Measurements from ENCODE around the gene LCK. TPM values are rescaled to one million over a fixed set of nuclear protein-coding genes. Genes with fewer than 3 reads are reported as not detected.

LCK gene
- total and polyA plus RNA-seq, 2 donors (not counting 3 experiments of a cell fraction or from before 2014, with no cell fraction given): 0.06 TPM; not detected in 1

DNA sequence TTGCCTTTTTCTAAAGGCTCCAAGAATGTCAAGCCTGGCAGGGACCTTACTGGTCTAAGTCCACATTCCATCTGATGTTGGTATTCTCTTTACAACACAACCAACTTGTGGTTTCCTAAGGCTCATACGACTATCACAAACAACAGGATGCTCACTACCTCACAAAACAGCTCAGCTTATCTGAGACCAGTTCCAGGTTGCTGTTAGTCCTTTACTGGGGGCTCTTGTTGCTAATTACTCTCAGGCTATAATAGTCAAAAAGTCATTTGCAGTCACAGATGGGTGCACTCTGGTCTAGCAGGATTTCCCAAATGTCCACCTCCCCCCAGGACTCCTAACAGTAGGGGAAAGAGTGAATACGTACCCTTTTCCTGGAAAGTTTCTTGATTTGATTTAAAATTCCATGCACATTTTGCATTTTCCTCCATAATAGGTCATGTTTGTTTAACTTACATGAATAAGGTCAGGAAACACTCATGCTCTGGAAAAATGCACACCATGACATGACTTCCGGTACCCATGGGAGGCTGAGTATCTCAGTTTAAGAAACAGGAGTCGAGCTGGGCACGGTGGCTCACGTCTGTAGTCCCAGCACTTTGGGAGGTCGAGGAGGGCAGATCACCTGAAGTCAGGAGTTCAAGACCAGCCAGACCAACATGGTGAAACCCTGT is 16.0 kb downstream of the LCK start:
- Histone ChIP-seq H4K20me1 (replicated peaks; ENCODE audit: control insufficient read depth, extremely low read depth, insufficient read depth, low read length) (no peaks in the 10 kb centered on the region), H3K9me3 (replicated peaks; ENCODE audit: control insufficient read depth, insufficient read depth, low read length) (no peaks in the 10 kb centered on the region), H3K9ac (replicated peaks; ENCODE audit: extremely low read depth, insufficient read depth, low read length) (peak overlapping the region; percentile 61), H2AFZ (ENCODE audit: low read depth, low read length) (peak overlapping the region; percentile 1), H3K36me3 (ENCODE audit: control insufficient read depth in 2 of 2, extremely low read depth in 1 of 2, insufficient read depth in 2 of 2, low read length in 2 of 2) (no peaks in the 10 kb centered on the region), H3K4me1 (ENCODE audit: control insufficient read depth, extremely low read depth, insufficient read depth, low read length) (peaks cover 5% of the 10 kb centered on the region), H3K27me3 (ENCODE audit: control insufficient read depth in 2 of 2, insufficient read depth in 2 of 2, low read length in 2 of 2) (no peaks in the 10 kb centered on the region), H3K9me1 (replicated peaks; ENCODE audit: control insufficient read depth, extremely low read depth, insufficient read depth, low read length) (no peaks in the 10 kb centered on the region), H3K4me2 (ENCODE audit: insufficient read depth, low read length) (peak overlapping the region; percentile 80), H3K4me3 (replicated peaks in 1 of 3; ENCODE audit: insufficient read depth in 1 of 3, low read depth in 1 of 3, low read length in 3 of 3) (peak overlapping the region in 1 of 3 experiments; percentile 15), H3K79me2 (ENCODE audit: control insufficient read depth, insufficient read depth, low read length) (no peaks in the 10 kb centered on the region), H3K27ac (ENCODE audit: insufficient read depth, low read depth, low read length) (peak overlapping the region; percentile 83)
- DNase-seq (ENCODE audit: low read depth, low spot score) (peak; percentile 95), FAIRE-seq (peak; percentile 98)
- POLR2A ChIA-PET: interaction anchor here (1.3 kb wide), 1 partner anchor 17 kb away, joined by 18 read pairs; no protein-coding TSS in a partner anchor
- intact Hi-C loops (cut with micrococcal nuclease): loop anchor here (1.0 kb wide), 3 partner anchors 17 to 45 kb away; partner anchors contain the start of genes EIF3I and TMEM234
- TF ChIP-seq, protein P1, sequence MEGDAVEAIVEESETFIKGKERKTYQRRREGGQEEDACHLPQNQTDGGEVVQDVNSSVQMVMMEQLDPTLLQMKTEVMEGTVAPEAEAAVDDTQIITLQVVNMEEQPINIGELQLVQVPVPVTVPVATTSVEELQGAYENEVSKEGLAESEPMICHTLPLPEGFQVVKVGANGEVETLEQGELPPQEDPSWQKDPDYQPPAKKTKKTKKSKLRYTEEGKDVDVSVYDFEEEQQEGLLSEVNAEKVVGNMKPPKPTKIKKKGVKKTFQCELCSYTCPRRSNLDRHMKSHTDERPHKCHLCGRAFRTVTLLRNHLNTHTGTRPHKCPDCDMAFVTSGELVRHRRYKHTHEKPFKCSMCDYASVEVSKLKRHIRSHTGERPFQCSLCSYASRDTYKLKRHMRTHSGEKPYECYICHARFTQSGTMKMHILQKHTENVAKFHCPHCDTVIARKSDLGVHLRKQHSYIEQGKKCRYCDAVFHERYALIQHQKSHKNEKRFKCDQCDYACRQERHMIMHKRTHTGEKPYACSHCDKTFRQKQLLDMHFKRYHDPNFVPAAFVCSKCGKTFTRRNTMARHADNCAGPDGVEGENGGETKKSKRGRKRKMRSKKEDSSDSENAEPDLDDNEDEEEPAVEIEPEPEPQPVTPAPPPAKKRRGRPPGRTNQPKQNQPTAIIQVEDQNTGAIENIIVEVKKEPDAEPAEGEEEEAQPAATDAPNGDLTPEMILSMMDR (IDR thresholded peaks at IDR 0.05; ENCODE audit: extremely low read depth in 1 of 2, insufficient read depth in 1 of 2, low read depth in 1 of 2, low read length in 2 of 2): no peak
- TF ChIP-seq, protein P2, sequence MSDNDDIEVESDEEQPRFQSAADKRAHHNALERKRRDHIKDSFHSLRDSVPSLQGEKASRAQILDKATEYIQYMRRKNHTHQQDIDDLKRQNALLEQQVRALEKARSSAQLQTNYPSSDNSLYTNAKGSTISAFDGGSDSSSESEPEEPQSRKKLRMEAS (IDR thresholded peaks at IDR 0.05; ENCODE audit: insufficient read depth, insufficient read length): no peak
- no peak for TF ChIP-seq EZH2 (IDR thresholded peaks at IDR 0.05; ENCODE audit: borderline replicate concordance, low read depth, low read length, severe bottlenecking)
- peak; percentile 84 for TF ChIP-seq JUN (IDR thresholded peaks at IDR 0.05; ENCODE audit: borderline replicate concordance, insufficient read depth, insufficient read length, low read depth)
- no peak for TF ChIP-seq MYC (IDR thresholded peaks at IDR 0.05; ENCODE audit: low read depth, low read length)
- peak; percentile 56 for TF ChIP-seq FOS (IDR thresholded peaks at IDR 0.05; ENCODE audit: borderline replicate concordance, insufficient read depth, low read length)
- TF ChIP-seq GATA2 (IDR thresholded peaks at IDR 0.05; ENCODE audit: insufficient read depth, insufficient read length, low read depth, low read length): peak; percentile 44
- no peak for TF ChIP-seq POLR2A (IDR thresholded peaks at IDR 0.05; ENCODE audit: low read depth, low read length)
- peak; percentile 63 for TF ChIP-seq POLR2AphosphoS5 (IDR thresholded peaks at IDR 0.05; ENCODE audit: insufficient read depth, low read depth, low read length)
- dilution Hi-C loops (cut with MboI; ENCODE audit: extremely low pct_ligation_motif_present, low sequenced_read_pairs): no loop called here
- BruUV-seq (replicated peaks): no TSS peak
- CTCF ChIA-PET: interaction anchor here (1.0 to 3.5 kb wide), 3 partner anchors 19 to 52 kb away, joined by 3 to 26 read pairs (median 6); partner anchors contain the start of gene FAM167B
